ENCODE measurements around the gene ATRNL1.

Gene ATRNL1

DNA sequence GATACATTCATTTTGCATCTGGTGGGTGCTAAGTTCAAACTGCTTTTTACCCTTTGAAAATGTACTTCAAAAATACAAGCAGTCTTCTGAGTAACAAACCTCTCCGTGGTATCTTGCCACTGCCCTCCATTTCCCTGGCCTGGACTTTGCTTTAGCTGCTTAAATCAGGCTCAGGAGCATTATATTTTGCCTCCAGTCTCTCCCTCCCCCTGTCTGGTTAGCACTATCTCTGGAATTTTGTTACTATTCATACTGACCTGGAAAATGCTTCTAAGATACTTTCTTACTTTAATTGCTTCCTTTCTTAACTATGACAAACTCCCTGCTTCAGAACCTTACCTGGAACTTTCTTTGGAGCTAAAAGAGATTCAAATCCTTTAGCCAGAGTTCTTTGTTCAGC, 810.0 kb downstream of the ATRNL1 start:
- no peak for DNase-seq (ENCODE audit: low read depth)

- DNase-seq (ENCODE audit: low read depth): no peak
These were observed 810.7 kb downstream of the ATRNL1 start for GRCh38 chr10:115903845-115904244.

GRCh38 chr10:115909037-115909436, 815.9 kb downstream of the ATRNL1 start:
- no peak for DNase-seq (ENCODE audit: low read depth)

DNA sequence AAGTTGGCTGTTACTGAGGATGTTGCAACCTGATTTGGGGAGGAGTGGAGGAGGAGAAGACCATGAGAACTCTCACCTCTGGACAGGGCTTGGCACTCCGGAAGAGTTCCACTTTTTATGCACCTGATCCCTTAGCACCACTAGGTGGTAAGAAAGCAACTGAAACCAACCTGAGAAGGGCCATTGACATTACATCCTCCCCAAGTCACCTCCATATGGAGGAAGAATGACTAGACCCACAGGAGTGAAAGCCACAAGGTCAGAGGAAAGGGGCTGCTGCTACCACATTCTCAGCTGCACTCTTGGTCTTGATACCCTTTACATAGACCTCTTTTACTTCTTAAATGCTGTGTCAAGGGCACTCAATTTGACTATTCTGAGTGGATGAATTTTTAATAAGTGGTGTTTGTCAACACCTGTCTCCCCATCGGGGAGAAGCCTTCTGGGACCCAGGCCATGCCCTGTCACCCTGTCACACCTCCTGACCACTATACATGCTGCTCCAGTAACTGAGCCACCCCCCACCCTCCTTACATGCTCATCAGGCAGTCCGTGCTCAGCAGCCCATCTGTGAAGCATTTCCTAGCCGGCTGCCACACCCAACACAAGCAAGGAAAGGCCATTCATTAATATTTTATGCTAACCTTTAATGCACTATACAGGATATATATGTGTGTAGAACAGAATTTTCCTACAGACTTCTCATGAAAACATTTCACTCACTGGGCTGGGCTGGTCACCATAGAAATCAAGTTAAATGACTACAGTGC, 817.0 kb downstream of the ATRNL1 start:
- no peak for DNase-seq (ENCODE audit: low read depth)

DNA sequence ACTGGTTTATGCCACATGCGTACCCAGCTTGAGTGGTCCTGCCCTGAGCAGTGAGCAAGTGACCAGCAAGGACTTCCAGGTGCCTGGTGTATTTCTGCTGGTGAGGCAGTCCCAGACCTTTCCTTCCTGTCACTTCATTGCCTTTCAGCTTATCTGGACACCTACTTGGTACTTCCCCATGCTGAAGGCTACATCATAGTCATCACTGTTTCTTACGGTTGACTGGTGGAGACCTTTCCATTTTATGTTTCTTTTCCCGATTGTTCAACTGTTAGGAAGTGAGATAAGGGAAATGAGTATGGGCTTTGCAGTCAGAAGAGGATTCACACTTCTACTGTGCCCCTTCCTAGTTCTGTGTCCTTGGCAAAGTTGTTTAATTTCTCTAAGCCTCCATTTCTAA, 821.3 kb downstream of the ATRNL1 start:
- DNase-seq (ENCODE audit: low read depth): no peak

- no peak for DNase-seq (ENCODE audit: low read depth)
These were observed 822.3 kb downstream of the ATRNL1 start for GRCh38 chr10:115915429-115915828.

DNA sequence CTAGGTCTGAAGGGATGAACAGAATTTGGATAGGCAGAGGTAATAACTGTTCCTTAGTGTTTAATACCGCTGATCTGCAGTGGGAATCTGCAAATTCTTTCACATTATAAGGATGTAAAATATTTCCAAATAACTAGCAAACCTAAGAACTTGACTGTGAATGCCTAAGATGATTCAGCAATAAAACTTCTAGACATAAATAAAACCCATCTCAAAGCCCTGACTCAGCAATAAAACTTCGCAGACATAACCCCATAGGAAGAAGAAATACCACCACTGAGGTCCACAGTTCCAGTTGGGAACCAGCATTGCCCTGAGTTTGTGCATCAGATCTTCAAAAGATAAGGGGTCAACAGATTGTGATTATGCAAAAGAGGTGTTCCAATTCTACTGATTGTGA, 825.6 kb downstream of the ATRNL1 start:
- no peak for DNase-seq (ENCODE audit: low read depth)

- DNase-seq (ENCODE audit: low read depth): no peak
These were observed 828.6 kb downstream of the ATRNL1 start for GRCh38 chr10:115921795-115922194.

DNA sequence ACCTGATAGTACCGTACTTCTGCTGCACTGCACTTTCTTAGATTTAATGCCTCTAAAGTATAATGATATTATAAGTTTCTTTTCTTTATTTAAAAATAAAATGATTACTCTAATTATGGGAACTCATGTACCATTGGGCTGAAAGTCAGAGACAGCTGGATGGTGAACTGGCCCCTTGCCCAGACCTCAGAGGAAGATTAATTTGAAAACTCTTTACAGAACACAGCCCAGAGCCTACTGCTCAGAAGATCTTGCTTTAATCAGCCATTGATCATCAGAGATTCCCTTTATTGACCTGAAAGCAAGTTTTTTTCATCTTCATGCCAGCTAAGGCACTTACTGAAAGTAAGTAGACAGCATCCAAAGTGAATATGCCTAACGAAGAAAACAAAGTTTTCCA, 838.1 kb downstream of the ATRNL1 start:
- no peak for DNase-seq (ENCODE audit: low read depth)

DNA sequence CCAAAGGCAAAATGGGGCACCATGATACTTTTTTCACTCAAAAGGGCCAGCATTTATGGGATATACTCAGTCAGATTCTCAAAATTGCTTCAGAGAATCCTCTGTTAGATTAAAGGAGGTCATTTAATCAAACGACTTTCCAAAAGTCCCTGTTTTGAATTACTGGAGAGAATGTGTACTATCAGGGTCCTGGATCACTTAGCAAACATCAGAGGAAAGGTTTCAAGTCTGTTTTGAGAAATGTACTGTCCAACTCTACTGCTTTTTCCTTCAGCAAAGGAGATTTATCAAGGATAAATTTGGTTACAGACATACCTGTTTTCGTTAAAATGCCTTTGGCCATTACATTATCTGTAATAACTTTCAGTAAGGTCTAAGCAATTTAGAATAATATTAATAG, 838.9 kb downstream of the ATRNL1 start:
- no peak for DNase-seq (ENCODE audit: low read depth)

GRCh38 chr10:115933098-115933497, 839.9 kb downstream of the ATRNL1 start:
- no peak for DNase-seq (ENCODE audit: low read depth)

DNA sequence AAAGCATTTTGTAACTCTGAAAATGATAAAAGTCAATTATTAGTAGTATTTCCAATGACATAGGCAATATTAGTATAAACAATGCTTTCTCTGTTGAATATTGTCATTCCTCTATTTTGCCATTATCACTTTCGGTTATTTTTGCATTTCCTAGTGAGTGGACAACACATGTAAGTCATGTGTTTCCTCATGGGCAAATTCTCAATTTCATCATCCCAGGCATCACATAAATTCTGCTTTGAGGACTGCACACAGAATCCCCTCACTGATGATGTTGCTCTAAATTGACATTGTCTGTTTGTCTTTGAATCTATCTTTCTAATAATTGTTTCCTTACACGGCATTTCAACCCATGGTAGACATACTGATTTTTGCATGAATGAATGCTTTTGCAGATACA, 842.6 kb downstream of the ATRNL1 start:
- no peak for DNase-seq (ENCODE audit: low read depth)

DNA sequence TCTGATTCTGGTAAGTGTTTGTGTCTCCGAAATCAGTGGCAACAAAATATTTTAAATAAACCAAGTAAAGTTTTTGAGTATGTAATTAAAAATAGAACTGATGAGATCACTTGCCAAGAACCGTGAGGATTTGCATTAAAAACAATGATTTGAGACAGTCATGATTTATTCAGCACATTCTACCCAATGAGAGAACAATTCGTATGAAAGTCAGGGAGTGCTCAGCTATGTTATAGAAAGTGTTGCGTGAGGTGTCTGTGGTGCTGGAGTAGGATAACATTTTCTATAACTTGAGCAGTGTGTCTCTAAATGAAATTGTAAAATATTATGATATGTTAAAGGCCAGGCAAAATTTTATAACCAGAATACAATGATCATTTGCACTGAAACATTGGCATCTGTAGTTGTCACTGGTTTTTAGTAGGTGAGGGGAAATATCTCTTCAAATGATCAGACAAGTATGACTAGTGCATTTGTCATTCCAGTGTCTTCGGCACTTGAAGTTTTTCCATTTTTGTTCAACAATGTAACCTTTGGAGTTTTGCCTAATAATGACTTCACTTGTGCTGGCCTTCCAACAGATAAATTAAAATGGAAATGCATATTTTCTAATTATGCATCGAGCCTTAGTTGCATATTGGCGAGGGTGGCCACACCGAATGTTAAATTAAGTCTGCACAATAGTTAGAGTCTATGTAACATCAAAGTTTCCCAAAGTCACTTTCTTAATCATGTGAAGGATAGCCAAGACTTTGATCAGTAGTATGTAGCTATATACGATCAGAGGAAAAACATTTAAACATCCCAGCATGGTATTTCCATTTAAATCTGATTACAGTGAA, 844.0 kb downstream of the ATRNL1 start:
- no peak for DNase-seq (ENCODE audit: low read depth)

- no peak for DNase-seq (ENCODE audit: low read depth)
These were observed 844.5 kb downstream of the ATRNL1 start for GRCh38 chr10:115937768-115938056.

GRCh38 chr10:115939101-115939854, 846.1 kb downstream of the ATRNL1 start:
- no peak for DNase-seq (ENCODE audit: low read depth)

GRCh38 chr10:115941361-115941771, 848.2 kb downstream of the ATRNL1 start:
- no peak for DNase-seq (ENCODE audit: low read depth)

DNA sequence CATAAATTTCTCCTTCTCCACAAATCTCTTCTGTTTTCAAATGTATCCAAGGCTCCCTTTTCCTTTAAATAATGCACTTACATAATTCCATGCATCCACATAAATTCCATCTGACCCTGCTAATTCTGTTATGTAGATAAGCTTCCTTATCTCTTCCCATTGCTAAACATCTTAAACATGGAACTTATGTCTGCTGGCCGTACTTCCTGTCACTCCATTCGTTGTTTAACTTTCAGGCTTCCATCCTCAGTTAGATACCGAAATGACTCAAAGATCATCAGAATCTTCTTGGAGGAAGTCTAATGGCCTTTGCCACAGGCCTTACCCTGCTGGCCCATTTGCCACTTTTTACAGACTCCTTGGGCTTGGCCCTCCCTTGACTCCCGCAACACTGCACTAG, 848.9 kb downstream of the ATRNL1 start:
- no peak for DNase-seq (ENCODE audit: low read depth)

DNA sequence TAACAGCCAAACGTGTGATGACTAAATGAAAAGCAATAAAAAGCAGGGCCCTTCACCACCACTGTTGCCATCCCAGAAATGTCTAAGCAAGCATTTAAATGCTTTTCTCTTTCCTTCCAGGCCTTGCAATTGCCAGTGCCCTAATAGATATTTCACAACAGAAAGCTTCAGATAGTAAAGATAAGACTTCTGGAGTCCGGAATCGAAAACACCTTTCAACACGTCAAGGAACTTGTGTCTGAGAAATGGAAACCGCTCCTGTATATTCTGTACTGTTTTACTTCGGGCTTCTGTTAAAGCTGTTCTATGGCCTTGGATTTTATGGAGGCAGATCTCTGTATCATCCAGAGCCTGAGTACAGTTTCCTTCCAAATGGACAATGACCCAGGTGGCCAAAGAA, 851.4 kb downstream of the ATRNL1 start:
- DNase-seq (ENCODE audit: low read depth): no peak

- DNase-seq (ENCODE audit: low read depth): no peak
These were observed 852.7 kb downstream of the ATRNL1 start for GRCh38 chr10:115945701-115946445.

- no peak for DNase-seq (ENCODE audit: low read depth)
These were observed 853.9 kb downstream of the ATRNL1 start for GRCh38 chr10:115947104-115947503.

GRCh38 chr10:115948465-115948864, 855.3 kb downstream of the ATRNL1 start:
- DNase-seq (ENCODE audit: low read depth): no peak

GRCh38 chr10:115949282-115949844, 856.2 kb downstream of the ATRNL1 start:
- DNase-seq (ENCODE audit: low read depth): no peak
